ENCODE data around the gene KLF15. TPM values are rescaled to one million over a fixed set of nuclear protein-coding genes. Genes with fewer than 3 reads are reported as not detected.

KLF15 gene
- total and polyA plus RNA-seq, 2 of the 4 experiments (the other 2 are of a cell fraction) = 0.18 to 0.24 TPM

DNA sequence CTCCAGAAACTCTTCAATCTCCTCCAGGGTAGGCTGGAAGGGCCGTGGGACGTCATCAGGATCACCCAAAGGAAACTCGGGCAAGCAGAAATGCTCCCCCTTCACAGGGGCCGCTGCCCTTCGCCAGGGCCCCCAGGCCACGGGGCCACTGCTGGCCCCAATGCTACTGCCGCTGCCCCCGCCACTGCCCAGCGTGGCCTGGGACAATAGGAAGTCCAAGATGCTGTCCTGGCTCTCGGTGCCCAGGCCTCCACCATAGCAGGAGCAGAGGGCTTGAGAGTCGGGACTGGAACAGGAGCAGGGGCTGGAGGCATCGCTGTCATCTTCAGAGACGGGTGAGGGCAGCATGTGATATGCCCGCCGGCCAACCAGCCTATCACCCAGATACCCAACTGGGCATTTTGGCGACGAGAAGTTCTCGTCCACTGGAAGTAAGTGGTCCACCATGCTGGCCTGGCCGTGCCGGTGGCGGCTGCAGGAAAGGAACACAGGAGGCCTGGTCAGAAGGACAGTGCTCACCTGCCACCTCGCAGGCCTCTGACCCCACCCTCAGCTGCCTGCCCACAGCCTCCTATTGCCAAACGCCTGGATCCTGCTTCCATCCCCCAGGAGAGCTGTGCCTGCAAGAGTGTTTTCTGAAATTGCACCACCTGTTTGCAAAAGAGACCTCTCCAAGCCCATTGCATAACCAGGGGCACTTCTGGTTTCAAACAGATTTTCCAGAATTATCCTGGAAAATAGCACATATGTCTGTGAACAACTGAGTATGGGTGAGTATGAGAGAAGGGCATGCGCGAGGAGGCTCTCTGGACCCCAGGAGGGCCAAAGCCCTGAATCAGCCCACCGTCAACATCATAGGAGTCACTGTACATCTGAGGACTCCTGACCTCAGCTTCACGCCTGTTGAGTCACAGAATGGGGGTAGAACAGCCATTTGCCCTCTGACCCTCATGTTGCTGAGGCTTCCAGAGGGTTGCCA, 4.4 kb downstream of the KLF15 start:
- Histone ChIP-seq H3K9ac (ENCODE audit: low read depth, low read length) (no peak overlapping the region), H3K27me3 (ENCODE audit: control insufficient read depth, insufficient read depth, low read length) (no peaks in the 10 kb centered on the region), H2BK5ac (ENCODE audit: low read depth, low read length, poor library complexity, severe bottlenecking) (no peak overlapping the region), H4K91ac (ENCODE audit: insufficient read depth, low read depth, low read length) (no peak overlapping the region), H3K18ac (ENCODE audit: low read depth, low read length) (no peak overlapping the region), H3K14ac (replicated peaks; ENCODE audit: low read depth, low read length) (no peak overlapping the region), H3K36me3 (ENCODE audit: control insufficient read depth, insufficient read depth, low read length) (peaks cover 1% of the 10 kb centered on the region; the same call in 1 of the 2 replicates), H3K4me2 (ENCODE audit: low read depth, low read length) (no peak overlapping the region), H2BK120ac (ENCODE audit: low read depth, low read length) (no peak overlapping the region), H3K9me1 (ENCODE audit: insufficient read depth, low read length) (no peaks in the 10 kb centered on the region), H4K20me1 (ENCODE audit: insufficient read depth, low read length) (no peaks in the 10 kb centered on the region; the same call in 1 of the 2 replicates), H2AK9ac (replicated peaks; ENCODE audit: low read depth, low read length, poor library complexity) (no peak overlapping the region), H2AFZ (replicated peaks; ENCODE audit: low read length, poor library complexity) (no peak overlapping the region), H2BK15ac (ENCODE audit: low read depth, low read length) (no peak overlapping the region), H3K56ac (ENCODE audit: extremely low read depth, insufficient read depth, low read length) (no peak overlapping the region), H4K5ac (ENCODE audit: low read depth, low read length) (no peak overlapping the region), H4K8ac (ENCODE audit: low read depth in 2 of 2, low read length in 2 of 2) (no peak overlapping the region), H2AK5ac (ENCODE audit: low read depth, low read length) (no peak overlapping the region), H3K4ac (ENCODE audit: low read depth, low read length) (no peak overlapping the region), H3K79me1 (ENCODE audit: low read depth in 1 of 2, low read length in 2 of 2) (no peaks in the 10 kb centered on the region), H3K27ac (ENCODE audit: insufficient read depth, low read length) (no peak overlapping the region), H3K4me3 (ENCODE audit: insufficient read depth, low read depth, low read length) (no peak overlapping the region), H3K9me3 (ENCODE audit: control insufficient read depth, insufficient read depth, low read length) (no peaks in the 10 kb centered on the region), H3K23ac (ENCODE audit: low read depth, low read length) (no peak overlapping the region), H2BK20ac (ENCODE audit: low read depth, low read length) (no peak overlapping the region), H3K4me1 (ENCODE audit: control insufficient read depth, insufficient read depth, low read length) (peaks cover 3% of the 10 kb centered on the region; the same call in 1 of the 2 replicates)
- TF ChIP-seq CEBPB (IDR thresholded peaks at IDR 0.05; ENCODE audit: low read depth, low read length) (0 out of 2 replicates have a peak, but pooled peaks have one; percentile 3), SMC3 (IDR thresholded peaks at IDR 0.05; ENCODE audit: low read depth, low read length) (no peak), CHD1 (IDR thresholded peaks at IDR 0.05; ENCODE audit: low read depth, low read length) (no peak), NFE2L2 (IDR thresholded peaks at IDR 0.05; ENCODE audit: low read depth, low read length) (no peak), BHLHE40 (IDR thresholded peaks at IDR 0.05; ENCODE audit: low read depth, low read length) (no peak), RFX5 (IDR thresholded peaks at IDR 0.05; ENCODE audit: low read depth, low read length) (no peak), ELK1 (IDR thresholded peaks at IDR 0.05; ENCODE audit: borderline replicate concordance, low read depth, low read length) (no peak), MXI1 (IDR thresholded peaks at IDR 0.05; ENCODE audit: borderline replicate concordance, low read depth, low read length) (no peak), CTCF (conservative IDR thresholded peaks at IDR 0.05; ENCODE audit: low read depth, low read length) (no peak), MAFK (IDR thresholded peaks at IDR 0.05; ENCODE audit: low read depth, low read length) (no peak), FOS (IDR thresholded peaks at IDR 0.05; ENCODE audit: low read depth, low read length) (peak; percentile 16; the same call in 1 of the 2 replicates)
- TF ChIP-seq, protein P1, sequence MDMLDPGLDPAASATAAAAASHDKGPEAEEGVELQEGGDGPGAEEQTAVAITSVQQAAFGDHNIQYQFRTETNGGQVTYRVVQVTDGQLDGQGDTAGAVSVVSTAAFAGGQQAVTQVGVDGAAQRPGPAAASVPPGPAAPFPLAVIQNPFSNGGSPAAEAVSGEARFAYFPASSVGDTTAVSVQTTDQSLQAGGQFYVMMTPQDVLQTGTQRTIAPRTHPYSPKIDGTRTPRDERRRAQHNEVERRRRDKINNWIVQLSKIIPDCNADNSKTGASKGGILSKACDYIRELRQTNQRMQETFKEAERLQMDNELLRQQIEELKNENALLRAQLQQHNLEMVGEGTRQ (IDR thresholded peaks at IDR 0.05; ENCODE audit: low read depth, low read length) = no peak
- ATAC-seq (ENCODE audit: low read depth) (no peak), DNase-seq (peak; percentile 40)
- no TSS peak for BruUV-seq (replicated peaks)
- in situ Hi-C loops (cut with MboI; ENCODE audit: low sequenced_read_pairs) (no loop called here), intact Hi-C loops (cut with micrococcal nuclease) (no loop called here), dilution Hi-C loops (cut with HindIII; ENCODE audit: low sequenced_read_pairs, unreplicated experiment) (no loop called here)
- POLR2A ChIA-PET (ENCODE audit: unreplicated experiment) = interaction anchor here (0.5 kb wide), 1 partner anchor 175 kb away, joined by 3 read pairs; no protein-coding TSS in a partner anchor
- WGBS, 2 experiments (ENCODE audit: extremely low coverage in 2 of 2, insufficient read length in 1 of 2) = 89% methylated on average over 8 of the region's 27 CpGs; no CpG with 5 or more reads in 1 of the 2 experiments
- CTCF ChIA-PET = no interaction called here
